ENCODE measurements around the gene CHST13. TPM values are rescaled to one million over a fixed set of nuclear protein-coding genes. Genes with fewer than 3 reads are reported as not detected.
A peak's percentile ranks its signal among the peaks of the same experiment; 100 is the strongest.

CHST13 gene
- total RNA-seq, 1 donor from 2014 or later: not detected

DNA sequence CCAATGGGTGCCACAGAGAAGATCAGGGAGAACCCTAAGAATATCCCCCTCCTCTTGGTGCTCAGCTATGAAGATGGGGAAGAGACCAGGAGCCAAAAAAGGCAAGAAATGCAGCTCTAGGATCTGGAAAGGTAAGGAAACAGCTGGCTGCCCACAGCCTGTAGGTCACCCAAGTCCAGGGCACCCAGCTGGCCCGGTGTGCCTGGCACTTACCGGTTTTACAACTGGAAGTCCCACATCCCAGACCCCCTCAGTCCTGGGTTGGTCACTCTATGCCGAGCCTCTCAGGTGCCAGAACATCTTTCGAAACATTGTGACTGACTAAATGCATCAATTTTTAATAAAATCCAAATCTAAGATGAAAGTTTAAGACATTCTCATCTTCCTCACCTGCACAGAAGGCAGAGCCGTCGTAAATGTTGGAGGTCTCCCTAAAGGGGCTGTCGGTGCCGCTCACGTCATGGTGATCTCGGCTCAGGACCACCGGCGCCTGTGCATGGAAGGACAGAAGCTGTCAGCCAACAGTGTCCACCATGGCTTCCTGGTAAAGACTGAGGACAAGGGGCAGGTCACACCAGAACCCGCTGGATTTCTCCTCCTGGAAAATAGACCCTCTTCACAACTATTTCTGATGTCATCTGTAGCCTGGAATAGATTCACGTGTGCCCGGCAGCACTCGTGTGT is 34.9 kb upstream of the CHST13 start:
- DNase-seq (ENCODE audit: low spot score): peak; percentile 88
- Mint-ChIP-seq H3K27ac (ENCODE audit: unreplicated experiment) (no peak overlapping the region), H3K4me1 (ENCODE audit: low read depth) (peaks cover 11% of the 10 kb centered on the region), H3K27me3 (ENCODE audit: low read depth) (peaks cover 5% of the 10 kb centered on the region), H3K4me3 (ENCODE audit: unreplicated experiment) (no peak overlapping the region), H3K36me3 (ENCODE audit: low read depth) (no peaks in the 10 kb centered on the region), H3K9me3 (ENCODE audit: low read depth) (no peaks in the 10 kb centered on the region)
- TF ChIP-seq, protein P1, sequence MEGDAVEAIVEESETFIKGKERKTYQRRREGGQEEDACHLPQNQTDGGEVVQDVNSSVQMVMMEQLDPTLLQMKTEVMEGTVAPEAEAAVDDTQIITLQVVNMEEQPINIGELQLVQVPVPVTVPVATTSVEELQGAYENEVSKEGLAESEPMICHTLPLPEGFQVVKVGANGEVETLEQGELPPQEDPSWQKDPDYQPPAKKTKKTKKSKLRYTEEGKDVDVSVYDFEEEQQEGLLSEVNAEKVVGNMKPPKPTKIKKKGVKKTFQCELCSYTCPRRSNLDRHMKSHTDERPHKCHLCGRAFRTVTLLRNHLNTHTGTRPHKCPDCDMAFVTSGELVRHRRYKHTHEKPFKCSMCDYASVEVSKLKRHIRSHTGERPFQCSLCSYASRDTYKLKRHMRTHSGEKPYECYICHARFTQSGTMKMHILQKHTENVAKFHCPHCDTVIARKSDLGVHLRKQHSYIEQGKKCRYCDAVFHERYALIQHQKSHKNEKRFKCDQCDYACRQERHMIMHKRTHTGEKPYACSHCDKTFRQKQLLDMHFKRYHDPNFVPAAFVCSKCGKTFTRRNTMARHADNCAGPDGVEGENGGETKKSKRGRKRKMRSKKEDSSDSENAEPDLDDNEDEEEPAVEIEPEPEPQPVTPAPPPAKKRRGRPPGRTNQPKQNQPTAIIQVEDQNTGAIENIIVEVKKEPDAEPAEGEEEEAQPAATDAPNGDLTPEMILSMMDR (IDR thresholded peaks at IDR 0.05): no peak

DNA sequence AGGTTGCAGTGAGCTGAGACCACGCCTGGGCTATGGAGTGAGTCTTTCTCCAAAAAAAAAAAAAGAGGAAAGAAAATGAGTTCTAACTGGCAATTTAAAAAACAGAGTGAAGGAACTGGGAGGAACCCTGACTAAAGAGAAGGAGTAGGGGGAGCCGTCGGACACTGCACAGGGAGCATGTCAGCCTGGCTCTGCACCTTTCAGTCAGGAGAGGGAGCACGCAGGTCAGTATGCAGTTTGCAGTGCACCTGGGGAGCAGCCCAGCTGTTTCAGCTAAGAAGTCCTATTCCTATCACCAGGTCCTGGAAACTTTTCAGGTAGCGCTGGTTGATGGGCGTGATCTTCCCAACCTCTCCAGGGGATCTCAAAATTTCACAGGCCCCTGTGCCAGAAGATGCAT is 33.3 kb upstream of the CHST13 start:
- TF ChIP-seq, protein P1 (IDR thresholded peaks at IDR 0.05): no peak
- no peaks in the 10 kb centered on the region for H3K36me3 Mint-ChIP-seq (ENCODE audit: low read depth)
- no peak overlapping the region for H3K27ac Mint-ChIP-seq (ENCODE audit: unreplicated experiment)
- H3K27me3 Mint-ChIP-seq (ENCODE audit: low read depth): peaks cover 5% of the 10 kb centered on the region
- H3K4me3 Mint-ChIP-seq (ENCODE audit: unreplicated experiment): no peak overlapping the region
- no peaks in the 10 kb centered on the region for H3K9me3 Mint-ChIP-seq (ENCODE audit: low read depth)
- DNase-seq (ENCODE audit: low spot score): peak; percentile 39
- H3K4me1 Mint-ChIP-seq (ENCODE audit: low read depth): peaks cover 11% of the 10 kb centered on the region

DNA sequence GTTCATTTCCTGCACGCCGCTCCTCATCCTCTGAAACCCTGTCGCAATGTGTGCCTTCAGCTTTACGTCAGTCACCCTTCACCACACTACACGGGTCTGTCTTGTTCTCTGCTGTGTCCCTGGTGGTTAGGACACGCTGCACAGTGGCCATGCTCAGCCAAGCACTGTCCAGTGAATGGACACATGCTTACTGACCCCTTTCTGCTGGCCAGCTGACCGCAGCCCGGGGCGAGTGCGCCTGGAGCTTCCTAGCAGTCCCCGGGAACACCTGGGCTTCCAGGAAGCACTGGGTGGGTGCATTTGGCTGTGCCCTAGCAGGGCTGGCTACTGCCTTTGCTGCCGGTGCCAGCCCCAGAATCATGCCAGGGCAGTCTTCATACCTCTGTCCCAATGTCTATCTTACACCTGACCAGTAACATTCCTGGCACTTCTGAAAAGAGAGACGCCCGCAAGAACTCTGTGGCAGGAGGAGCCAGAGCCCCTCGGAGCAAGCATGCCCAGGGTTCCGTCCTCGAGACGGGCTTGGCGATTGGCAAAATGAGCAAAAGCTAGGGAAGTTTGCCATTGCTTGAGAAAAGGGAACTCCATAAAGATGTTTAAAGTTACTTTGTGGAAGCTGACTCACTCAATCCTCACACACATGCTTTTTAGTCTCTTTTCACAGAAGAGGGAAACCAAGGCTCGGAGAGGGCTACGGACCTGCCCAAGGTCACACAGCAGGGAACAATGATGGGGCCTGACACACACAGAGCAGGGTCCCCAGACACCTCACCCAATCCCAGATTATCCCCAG is 32.5 kb upstream of the CHST13 start:
- Mint-ChIP-seq H3K4me1 (ENCODE audit: low read depth) (peaks cover 10% of the 10 kb centered on the region), H3K4me3 (ENCODE audit: unreplicated experiment) (no peak overlapping the region), H3K27me3 (ENCODE audit: low read depth) (peaks cover 5% of the 10 kb centered on the region), H3K36me3 (ENCODE audit: low read depth) (no peaks in the 10 kb centered on the region), H3K9me3 (ENCODE audit: low read depth) (no peaks in the 10 kb centered on the region), H3K27ac (ENCODE audit: unreplicated experiment) (no peak overlapping the region)
- DNase-seq (ENCODE audit: low spot score): peak; percentile 67
- TF ChIP-seq, protein P1 (IDR thresholded peaks at IDR 0.05): no peak

DNA sequence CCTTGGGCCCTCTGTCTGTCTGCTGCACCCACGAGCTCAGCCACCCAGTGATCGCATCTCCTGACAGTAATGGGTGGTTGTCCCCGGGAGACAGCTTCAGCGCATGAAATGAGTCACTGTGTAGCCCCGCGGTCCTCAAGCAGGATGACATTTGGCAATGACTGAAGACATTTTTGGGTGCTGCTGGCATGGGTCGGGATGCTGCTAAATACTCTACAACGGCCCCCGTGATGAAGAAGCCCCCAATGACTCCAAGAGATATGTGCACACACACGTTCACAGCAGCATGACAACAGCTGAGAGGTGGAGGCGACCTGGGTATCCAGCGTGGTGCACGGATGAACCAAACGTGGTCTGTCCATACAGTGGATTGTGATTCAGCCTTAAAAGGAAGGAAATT is 30.9 kb upstream of the CHST13 start:
- Mint-ChIP-seq H3K9me3 (ENCODE audit: low read depth) (no peaks in the 10 kb centered on the region), H3K27ac (ENCODE audit: unreplicated experiment) (no peak overlapping the region), H3K27me3 (ENCODE audit: low read depth) (peaks cover 5% of the 10 kb centered on the region), H3K4me1 (ENCODE audit: low read depth) (no peaks in the 10 kb centered on the region), H3K4me3 (ENCODE audit: unreplicated experiment) (no peak overlapping the region), H3K36me3 (ENCODE audit: low read depth) (no peaks in the 10 kb centered on the region)
- peak; percentile 43 for DNase-seq (ENCODE audit: low spot score)
- TF ChIP-seq, protein P1 (IDR thresholded peaks at IDR 0.05): no peak

DNA sequence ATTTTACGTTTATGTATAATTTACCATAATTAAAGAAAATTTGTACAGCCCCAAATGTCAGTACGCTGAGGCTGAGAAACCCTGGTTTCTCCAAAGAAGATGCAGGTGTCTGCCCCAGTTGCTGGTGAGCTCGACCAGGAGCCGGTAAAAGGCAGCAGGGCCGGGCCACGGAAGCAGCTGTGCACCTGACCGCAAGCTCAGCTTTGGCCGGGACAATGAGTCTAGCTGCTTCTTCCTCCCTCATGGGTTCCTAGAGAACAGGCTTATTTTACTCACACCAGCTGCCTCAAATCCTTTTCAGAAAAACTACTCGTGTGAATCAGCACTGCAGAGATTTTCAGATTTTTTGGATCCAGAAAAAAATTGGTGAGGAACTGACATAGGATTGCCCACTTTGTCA is 30.2 kb upstream of the CHST13 start:
- H3K9me3 Mint-ChIP-seq (ENCODE audit: low read depth): no peaks in the 10 kb centered on the region
- no peak overlapping the region for H3K4me3 Mint-ChIP-seq (ENCODE audit: unreplicated experiment)
- H3K36me3 Mint-ChIP-seq (ENCODE audit: low read depth): no peaks in the 10 kb centered on the region
- H3K27ac Mint-ChIP-seq (ENCODE audit: unreplicated experiment): no peak overlapping the region
- peaks cover 5% of the 10 kb centered on the region for H3K27me3 Mint-ChIP-seq (ENCODE audit: low read depth)
- no peaks in the 10 kb centered on the region for H3K4me1 Mint-ChIP-seq (ENCODE audit: low read depth)
- DNase-seq (ENCODE audit: low spot score): no peak
- TF ChIP-seq, protein P1 (IDR thresholded peaks at IDR 0.05): no peak

Data from chondrocyte (in vitro differentiated cells).